Stimulated activated CD8-positive, alpha-beta memory T cell treated with anti-CD3 and anti-CD28 coated beads, Interleukin-7, amount 100 ng/mL, for 4 hours (primary cell): Measurements from ENCODE around the gene LUC7L.
A peak's percentile ranks its signal among the peaks of the same experiment; 100 is the strongest.
"Not testable (repeated sequence)": the region's sequence is repeated elsewhere in the genome, so short reads cannot be mapped to it uniquely, and the experiment has no call there.

Experiments
- DNase-seq, 2 donors: peaks; one replicate each; pipeline ENCODE4 v3.0.0-alpha.2; 2020; ENCODE audit warnings: low read depth in 2 of 2

Gene LUC7L

GRCh38 chr16:228852-229730, at the start of gene LUC7L:
Gene LUC7L, minus strand, starts transcription at chr16:229449. Its CDS starts 110 bp downstream, at chr16:229339.
- DNase-seq, result peak; percentile 73 to 82

GRCh38 chr16:278863-279366, 49.7 kb upstream of the LUC7L start:
- DNase-seq, result peak in 1 of 2 donors; percentile 18

GRCh38 chr16:276426-277077, 47.3 kb upstream of the LUC7L start:
- no peak for DNase-seq

GRCh38 chr16:275786-276232, 46.6 kb upstream of the LUC7L start, which contains the start of gene RGS11:
Gene RGS11, minus strand, starts transcription at chr16:275944. Its CDS starts 33 bp downstream, at chr16:275911.
- DNase-seq, result no peak

- DNase-seq, result no peak
These were observed 45.9 kb upstream of the LUC7L start for GRCh38 chr16:275041-275641.

GRCh38 chr16:273547-274421, 44.5 kb upstream of the LUC7L start:
- no peak for DNase-seq

- no peak for DNase-seq
These were observed 43.6 kb upstream of the LUC7L start for GRCh38 chr16:272633-273546.

- DNase-seq, result no peak
These were observed 41.4 kb upstream of the LUC7L start for GRCh38 chr16:270381-271255.

GRCh38 chr16:269061-269796, 40.0 kb upstream of the LUC7L start:
- DNase-seq, result no peak

GRCh38 chr16:268141-269053, 39.1 kb upstream of the LUC7L start:
- no peak for DNase-seq

- not testable (repeated sequence) for DNase-seq
These were observed 38.3 kb upstream of the LUC7L start for GRCh38 chr16:267562-267961.

GRCh38 chr16:266258-267164, 37.3 kb upstream of the LUC7L start:
- DNase-seq, result no peak

- no peak for DNase-seq
These were observed 36.5 kb upstream of the LUC7L start for GRCh38 chr16:265711-266110.

GRCh38 chr16:265002-265529, 35.8 kb upstream of the LUC7L start:
- no peak for DNase-seq

GRCh38 chr16:264440-264951, 35.2 kb upstream of the LUC7L start:
- DNase-seq, result no peak

- DNase-seq, result no peak
These were observed 34.7 kb upstream of the LUC7L start for GRCh38 chr16:263944-264343.
